UCSD-AML1 (cell line): Measurements from ENCODE around the gene MEGF8.

Source experiments
- DNase-seq: peaks from one replicate; lab custom pipeline; 2025; ENCODE audit not compliant: unreplicated experiment; lab: John Stamatoyannopoulos, UW

MEGF8 gene

GRCh38 chr19:42325308-42325895, at the start of gene MEGF8:
TSS of gene MEGF8 (plus strand) at chr19:42325635. CDS start at chr19:42326244, 609 bp downstream.
- DNase-seq: peak; percentile 99

- DNase-seq: no peak
Measured at GRCh38 chr19:42276284-42276683, 49.2 kb upstream of the MEGF8 start.

- DNase-seq: no peak
Measured at GRCh38 chr19:42276821-42277220, 48.6 kb upstream of the MEGF8 start.

GRCh38 chr19:42277821-42278451, 47.5 kb upstream of the MEGF8 start:
- no peak for DNase-seq

- DNase-seq: no peak
Measured at GRCh38 chr19:42278452-42279154, 46.8 kb upstream of the MEGF8 start.

GRCh38 chr19:42279155-42279901, 46.1 kb upstream of the MEGF8 start:
- no peak for DNase-seq

- peak; percentile 81 for DNase-seq
Measured at GRCh38 chr19:42279902-42280814, 45.3 kb upstream of the MEGF8 start.

- DNase-seq: no peak
Measured at GRCh38 chr19:42280815-42281145, 44.7 kb upstream of the MEGF8 start.

GRCh38 chr19:42281146-42281826, 44.1 kb upstream of the MEGF8 start:
- no peak for DNase-seq

GRCh38 chr19:42281827-42282762, 43.3 kb upstream of the MEGF8 start:
- no peak for DNase-seq

- DNase-seq: no peak
Measured at GRCh38 chr19:42282819-42283187, 42.6 kb upstream of the MEGF8 start.

GRCh38 chr19:42283188-42284065, 42.0 kb upstream of the MEGF8 start:
- peak; percentile 96 for DNase-seq

GRCh38 chr19:42284066-42284501, 41.4 kb upstream of the MEGF8 start:
- DNase-seq: peak; percentile 83

- no peak for DNase-seq
Measured at GRCh38 chr19:42284591-42285341, 40.7 kb upstream of the MEGF8 start.

- DNase-seq: no peak
Measured at GRCh38 chr19:42285541-42285941, 39.9 kb upstream of the MEGF8 start.

- DNase-seq: no peak
Measured at GRCh38 chr19:42285988-42286348, 39.5 kb upstream of the MEGF8 start.

GRCh38 chr19:42286349-42287016, 39.0 kb upstream of the MEGF8 start:
- no peak for DNase-seq
